Measurements from ENCODE around the gene CCDC33. TPM values are rescaled to one million over a fixed set of nuclear protein-coding genes. Genes with fewer than 3 reads are reported as not detected.

The CCDC33 gene
- total and polyA plus RNA-seq, 2 donors (not counting 3 experiments of a cell fraction or from before 2014, with no cell fraction given) = not detected

GRCh38 chr15:74262151-74262550 lies 26.0 kb downstream of the CCDC33 start:
- DNase-seq (ENCODE audit: low read depth, low spot score) (no peak), FAIRE-seq (no peak)
- no peak overlapping the region for H3K4me2 ChIP-seq (ENCODE audit: insufficient read depth, low read length)
- no peaks in the 10 kb centered on the region for H3K4me1 ChIP-seq (ENCODE audit: control insufficient read depth, extremely low read depth, insufficient read depth, low read length)
- no peaks in the 10 kb centered on the region for H3K9me1 ChIP-seq (replicated peaks; ENCODE audit: control insufficient read depth, extremely low read depth, insufficient read depth, low read length)
- no peaks in the 10 kb centered on the region for H3K79me2 ChIP-seq (ENCODE audit: control insufficient read depth, insufficient read depth, low read length)
- H3K9ac ChIP-seq (replicated peaks; ENCODE audit: extremely low read depth, insufficient read depth, low read length) = no peak overlapping the region
- no peak overlapping the region for H3K4me3 ChIP-seq (replicated peaks in 1 of 3; ENCODE audit: insufficient read depth in 1 of 3, low read depth in 1 of 3, low read length in 3 of 3)
- no TSS peak for BruUV-seq (replicated peaks)
- intact Hi-C loops (cut with micrococcal nuclease) = no loop called here
- no peak overlapping the region for H2AFZ ChIP-seq (ENCODE audit: low read depth, low read length)
- dilution Hi-C loops (cut with MboI; ENCODE audit: extremely low pct_ligation_motif_present, low sequenced_read_pairs) = no loop called here
- no peaks in the 10 kb centered on the region for H3K27me3 ChIP-seq (ENCODE audit: control insufficient read depth in 2 of 2, insufficient read depth in 2 of 2, low read length in 2 of 2)
- no peaks in the 10 kb centered on the region for H3K9me3 ChIP-seq (replicated peaks; ENCODE audit: control insufficient read depth, insufficient read depth, low read length)
- POLR2A ChIA-PET = no interaction called here
- no peak overlapping the region for H3K27ac ChIP-seq (ENCODE audit: insufficient read depth, low read depth, low read length)
- no peaks in the 10 kb centered on the region for H3K36me3 ChIP-seq (ENCODE audit: control insufficient read depth in 2 of 2, extremely low read depth in 1 of 2, insufficient read depth in 2 of 2, low read length in 2 of 2)
- H4K20me1 ChIP-seq (replicated peaks; ENCODE audit: control insufficient read depth, extremely low read depth, insufficient read depth, low read length) = no peaks in the 10 kb centered on the region
- TF ChIP-seq GATA2 (IDR thresholded peaks at IDR 0.05; ENCODE audit: insufficient read depth, insufficient read length, low read depth, low read length) (no peak), POLR2AphosphoS5 (IDR thresholded peaks at IDR 0.05; ENCODE audit: insufficient read depth, low read depth, low read length) (no peak), POLR2A (IDR thresholded peaks at IDR 0.05; ENCODE audit: low read depth, low read length) (no peak), CTCF (IDR thresholded peaks at IDR 0.05; ENCODE audit: extremely low read depth in 1 of 2, insufficient read depth in 1 of 2, low read depth in 1 of 2, low read length in 2 of 2) (no peak), EZH2 (IDR thresholded peaks at IDR 0.05; ENCODE audit: borderline replicate concordance, low read depth, low read length, severe bottlenecking) (no peak)
- CTCF ChIA-PET = interaction anchor here (0.9 to 1.3 kb wide), 4 partner anchors 11 to 45 kb away, joined by 3 to 5 read pairs (median 4); no protein-coding TSS in a partner anchor

GRCh38 chr15:74262625-74263024 lies 26.5 kb downstream of the CCDC33 start:
- no peaks in the 10 kb centered on the region for H3K9me3 ChIP-seq (replicated peaks; ENCODE audit: control insufficient read depth, insufficient read depth, low read length)
- no peaks in the 10 kb centered on the region for H3K4me1 ChIP-seq (ENCODE audit: control insufficient read depth, extremely low read depth, insufficient read depth, low read length)
- TF ChIP-seq EZH2 (IDR thresholded peaks at IDR 0.05; ENCODE audit: borderline replicate concordance, low read depth, low read length, severe bottlenecking) (no peak), JUN (IDR thresholded peaks at IDR 0.05; ENCODE audit: borderline replicate concordance, insufficient read depth, insufficient read length, low read depth) (no peak), MYC (IDR thresholded peaks at IDR 0.05; ENCODE audit: low read depth, low read length) (no peak), GATA2 (IDR thresholded peaks at IDR 0.05; ENCODE audit: insufficient read depth, insufficient read length, low read depth, low read length) (no peak), CTCF (IDR thresholded peaks at IDR 0.05; ENCODE audit: extremely low read depth in 1 of 2, insufficient read depth in 1 of 2, low read depth in 1 of 2, low read length in 2 of 2) (no peak), FOS (IDR thresholded peaks at IDR 0.05; ENCODE audit: borderline replicate concordance, insufficient read depth, low read length) (no peak), POLR2AphosphoS5 (IDR thresholded peaks at IDR 0.05; ENCODE audit: insufficient read depth, low read depth, low read length) (no peak), POLR2A (IDR thresholded peaks at IDR 0.05; ENCODE audit: low read depth, low read length) (no peak), MAX (IDR thresholded peaks at IDR 0.05; ENCODE audit: insufficient read depth, insufficient read length) (no peak)
- no peaks in the 10 kb centered on the region for H3K27me3 ChIP-seq (ENCODE audit: control insufficient read depth in 2 of 2, insufficient read depth in 2 of 2, low read length in 2 of 2)
- DNase-seq (ENCODE audit: low read depth, low spot score) (peak; percentile 8), FAIRE-seq (no peak)
- no peak overlapping the region for H3K4me3 ChIP-seq (replicated peaks in 1 of 3; ENCODE audit: insufficient read depth in 1 of 3, low read depth in 1 of 3, low read length in 3 of 3)
- H4K20me1 ChIP-seq (replicated peaks; ENCODE audit: control insufficient read depth, extremely low read depth, insufficient read depth, low read length) = no peaks in the 10 kb centered on the region
- H3K4me2 ChIP-seq (ENCODE audit: insufficient read depth, low read length) = no peak overlapping the region
- POLR2A ChIA-PET = no interaction called here
- H3K9ac ChIP-seq (replicated peaks; ENCODE audit: extremely low read depth, insufficient read depth, low read length) = no peak overlapping the region
- no TSS peak for BruUV-seq (replicated peaks)
- H3K27ac ChIP-seq (ENCODE audit: insufficient read depth, low read depth, low read length) = no peak overlapping the region
- H2AFZ ChIP-seq (ENCODE audit: low read depth, low read length) = no peak overlapping the region
- dilution Hi-C loops (cut with MboI; ENCODE audit: extremely low pct_ligation_motif_present, low sequenced_read_pairs) (no loop called here), intact Hi-C loops (cut with micrococcal nuclease) (no loop called here)
- CTCF ChIA-PET = interaction anchor here (0.9 to 1.3 kb wide), 4 partner anchors 11 to 45 kb away, joined by 3 to 5 read pairs (median 4); no protein-coding TSS in a partner anchor
- no peaks in the 10 kb centered on the region for H3K36me3 ChIP-seq (ENCODE audit: control insufficient read depth in 2 of 2, extremely low read depth in 1 of 2, insufficient read depth in 2 of 2, low read length in 2 of 2)
- no peaks in the 10 kb centered on the region for H3K9me1 ChIP-seq (replicated peaks; ENCODE audit: control insufficient read depth, extremely low read depth, insufficient read depth, low read length)
- H3K79me2 ChIP-seq (ENCODE audit: control insufficient read depth, insufficient read depth, low read length) = no peaks in the 10 kb centered on the region

Measured in endothelial cell of umbilical vein (primary cell).